ENCODE data around the gene NT5C.

DNA sequence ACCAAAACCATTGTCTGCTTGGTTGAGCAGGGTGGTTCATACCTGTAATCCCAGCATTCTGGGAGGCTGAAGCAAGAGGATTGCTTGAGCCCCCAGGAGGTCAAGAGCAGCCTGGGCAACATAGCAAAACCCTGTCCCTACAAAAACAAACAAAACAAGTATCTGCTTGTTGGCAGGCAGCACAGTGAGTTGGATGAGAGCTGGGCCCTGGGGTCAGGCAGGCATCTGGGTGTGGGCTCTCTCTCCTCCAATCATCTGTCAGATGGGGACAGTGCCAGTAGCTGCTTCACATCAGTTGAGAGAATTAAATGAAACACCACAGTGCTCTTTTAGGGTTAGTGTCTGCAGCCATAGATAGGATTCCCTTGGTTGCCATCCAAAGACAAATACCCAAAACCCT, 16.0 kb downstream of the NT5C start:
- no peak for TF ChIP-seq EP300 (IDR thresholded peaks at IDR 0.05; ENCODE audit: low read depth)
- TF ChIP-seq CTCF (IDR thresholded peaks at IDR 0.05): no peak
- TF ChIP-seq POLR2AphosphoS5 (IDR thresholded peaks at IDR 0.05): no peak

All from transverse colon (tissue), 4 donors.